Ovary (tissue), 9 donors: ENCODE data around the gene PWP1. TPM values are rescaled to one million over a fixed set of nuclear protein-coding genes. Genes with fewer than 3 reads are reported as not detected.

ENCODE experiments used
- DNase-seq, 5 donors: peaks; one replicate each; pipeline ENCODE4 v3.0.0-alpha.2; 2019 to 2020
- H3K27ac ChIP-seq, 2 donors: fragments of 200-600 bp; one replicate each; pipeline versions ENCODE4 v1.5.1 to v1.8.0; 2019 to 2022
- H3K27me3 ChIP-seq: fragments of 200-600 bp; one replicate; pipeline ENCODE4 v1.8.0; 2022
- H3K36me3 ChIP-seq: fragments of 200-600 bp; sonication (generic); one replicate; pipeline ENCODE4 v1.5.1; 2019
- H3K4me1 ChIP-seq: one replicate; pipeline ENCODE4 v1.8.1; 2013; ENCODE audit warnings: mild to moderate bottlenecking, moderate library complexity; ENCODE audit not compliant: insufficient read depth
- H3K4me3 ChIP-seq: fragments of 200-600 bp; sonication (generic); one replicate; pipeline ENCODE4 v1.5.1; 2017
- H3K9me3 ChIP-seq, 2 donors: fragments of 200-600 bp in 1 of 2; sonication (generic) in 1 of 2; one replicate each; pipeline versions ENCODE4 v1.5.1 to v1.8.1; 2013 to 2019; ENCODE audit warnings: mild to moderate bottlenecking in 1 of 2, moderate library complexity in 1 of 2
- EP300 ChIP-seq: sonication (generic); formaldehyde crosslinking; IDR thresholded peaks from one replicate; pipeline ENCODE4 v1.6.1; 2017; ENCODE audit warnings: antibody characterized with exemption
- POLR2A ChIP-seq: fragments of 450-650 bp; IDR thresholded peaks from one replicate; pipeline ENCODE4 v1.6.1; 2017; ENCODE audit warnings: antibody characterized with exemption, mild to moderate bottlenecking, moderate library complexity
- WGBS, 3 donors: extraction: QIAGEN DNeasy Blood & Tissue Kit in 1 of 3; methylation state at CpG; one replicate each; pipeline versions ENCODE4 v1.1.5 to v1.1.7; 2013 to 2017; 5-methylcytosine and 5-hydroxymethylcytosine counted together
- intact Hi-C, 4 donors: fragments of 100-400 bp; cut with DNase I; formaldehyde crosslinking; loops; one replicate each; pipeline versions ENCODE4 v1.11.0 to v1.15.1; 2022 to 2023
- polyA plus RNA-seq, 2 donors: library from polyadenylated mRNA; stranded (reverse); fragments of 200-250 nt in 1 of 2; fragments of 350-450 nt in 1 of 2; fragmentation: Illumina TruSeq in 1 of 2; extraction: RNeasy Lipid Tissue Mini Kit (QIAGEN cat#74804) in 1 of 2; gene quantifications; one replicate each; pipeline ENCODE4 v1.2.3, GENCODE V29; 2013 to 2014
- total RNA-seq, 7 donors: library from RNA; depleted of rRNA in 2 of 7; stranded (reverse); fragments of >200 nt in 2 of 7; fragmentation: NEBNext Ultra II Directional in 3 of 7; extraction: Animal tissue kit (Norgen Biotek cat#: 25700) in 3 of 7; gene quantifications; one replicate each; pipeline versions ENCODE4 v1.1.0 to v1.2.4, GENCODE V29; 2016 to 2023
- TF ChIP-seq, protein P1 (sequence below), 3 donors: fragments of 450-650 bp in 2 of 3; fragments of 200-600 bp in 1 of 3; IDR thresholded peaks; one replicate each; pipeline versions ENCODE4 v1.5.1 to v1.8.0; 2016 to 2022; ENCODE audit warnings: antibody characterized with exemption in 3 of 3, mild to moderate bottlenecking in 1 of 3
- donor health status: DM: no; HTN: no; CAD: no; lungs with moderate emphysema.
- donor health status: DM: no; HTN: no; CAD: no.
- donor health status: Bipolar disorder and iron deficiency.
- donor health status: DM: yes; HTN: yes; CAD: no.
- donor health status: DM: no; HTN: no; CAD: no.
- donor health status: DM: yes; HTN: yes; CAD: no.

PWP1 gene
- total and polyA plus RNA-seq, 9 donors, result 30.1 to 86.7 (median 34.4) TPM

DNA sequence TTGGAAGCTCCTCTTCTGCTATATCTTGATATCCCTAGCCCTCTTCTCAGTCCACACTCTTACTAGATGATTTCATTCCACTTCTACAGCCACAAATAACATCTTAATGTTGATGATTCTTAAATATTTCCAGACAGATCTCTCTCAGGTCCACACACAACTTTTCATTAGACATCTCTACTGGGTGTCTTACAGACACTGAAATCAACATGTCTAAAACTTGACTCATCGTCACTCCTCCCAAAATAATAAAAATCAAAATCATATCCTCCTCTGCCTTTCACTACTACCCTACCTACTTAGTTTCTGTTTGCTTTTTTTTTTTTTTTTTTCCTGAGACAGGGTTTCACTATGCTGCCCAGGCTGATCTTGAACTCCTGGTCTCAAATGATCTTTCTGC, 63.5 kb downstream of the PWP1 start:
- intact Hi-C loops, result no loop called here
- no peaks in the 10 kb centered on the region for H3K36me3 ChIP-seq
- WGBS, 3 donors, result 90 to 93% (median 91%) methylated on average over 1 of the region's 1 CpG

DNA sequence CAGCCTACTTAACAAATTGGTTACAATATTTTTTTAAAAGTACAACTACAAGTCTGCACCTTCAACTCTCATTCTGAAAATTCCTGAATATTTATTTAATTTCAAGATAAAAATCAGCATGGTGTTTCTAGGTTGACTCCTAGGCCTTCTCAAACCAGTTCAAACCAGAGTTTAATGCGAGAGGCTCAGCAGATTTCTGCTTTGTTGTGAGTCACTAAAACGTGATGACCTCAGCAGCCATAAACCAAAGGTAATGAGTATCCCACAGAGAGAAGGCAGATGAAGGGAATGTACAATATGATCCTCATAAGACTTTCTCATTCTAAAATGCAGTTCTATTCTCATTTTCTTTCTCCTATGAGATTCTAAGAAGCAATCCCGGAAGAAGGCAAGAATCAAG, 73.8 kb downstream of the PWP1 start:
- peak overlapping the region; percentile 79 for H3K4me3 ChIP-seq
- no peaks in the 10 kb centered on the region for H3K27me3 ChIP-seq
- peaks cover 5% of the 10 kb centered on the region for H3K4me1 ChIP-seq
- intact Hi-C loops, result loop anchor here in 1 of 4 donors (10.0 kb wide), 1 partner anchor 65 kb away; no protein-coding TSS in a partner anchor
- H3K9me3 ChIP-seq, result no peaks in the 10 kb centered on the region
- H3K36me3 ChIP-seq, result no peaks in the 10 kb centered on the region
- DNase-seq, result no peak
- 35 to 41% (median 38%) methylated on average over 3 of the region's 3 CpGs for WGBS, 3 donors
- H3K27ac ChIP-seq, result no peak overlapping the region
- TF ChIP-seq POLR2A, result no peak
- TF ChIP-seq, protein P1, sequence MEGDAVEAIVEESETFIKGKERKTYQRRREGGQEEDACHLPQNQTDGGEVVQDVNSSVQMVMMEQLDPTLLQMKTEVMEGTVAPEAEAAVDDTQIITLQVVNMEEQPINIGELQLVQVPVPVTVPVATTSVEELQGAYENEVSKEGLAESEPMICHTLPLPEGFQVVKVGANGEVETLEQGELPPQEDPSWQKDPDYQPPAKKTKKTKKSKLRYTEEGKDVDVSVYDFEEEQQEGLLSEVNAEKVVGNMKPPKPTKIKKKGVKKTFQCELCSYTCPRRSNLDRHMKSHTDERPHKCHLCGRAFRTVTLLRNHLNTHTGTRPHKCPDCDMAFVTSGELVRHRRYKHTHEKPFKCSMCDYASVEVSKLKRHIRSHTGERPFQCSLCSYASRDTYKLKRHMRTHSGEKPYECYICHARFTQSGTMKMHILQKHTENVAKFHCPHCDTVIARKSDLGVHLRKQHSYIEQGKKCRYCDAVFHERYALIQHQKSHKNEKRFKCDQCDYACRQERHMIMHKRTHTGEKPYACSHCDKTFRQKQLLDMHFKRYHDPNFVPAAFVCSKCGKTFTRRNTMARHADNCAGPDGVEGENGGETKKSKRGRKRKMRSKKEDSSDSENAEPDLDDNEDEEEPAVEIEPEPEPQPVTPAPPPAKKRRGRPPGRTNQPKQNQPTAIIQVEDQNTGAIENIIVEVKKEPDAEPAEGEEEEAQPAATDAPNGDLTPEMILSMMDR (IDR thresholded peaks at IDR 0.05), result no peak
- no peak for TF ChIP-seq EP300

More for the DNA sequence above, 63.5 kb downstream of the PWP1 start:
- Histone ChIP-seq H3K4me3 (no peak overlapping the region), H3K4me1 (peaks cover 7% of the 10 kb centered on the region), H3K27me3 (no peaks in the 10 kb centered on the region), H3K9me3 (no peaks in the 10 kb centered on the region), H3K27ac (no peak overlapping the region)
- no peak for DNase-seq
- TF ChIP-seq POLR2A (no peak), EP300 (no peak)
- TF ChIP-seq, protein P1 (IDR thresholded peaks at IDR 0.05), result no peak

DNA sequence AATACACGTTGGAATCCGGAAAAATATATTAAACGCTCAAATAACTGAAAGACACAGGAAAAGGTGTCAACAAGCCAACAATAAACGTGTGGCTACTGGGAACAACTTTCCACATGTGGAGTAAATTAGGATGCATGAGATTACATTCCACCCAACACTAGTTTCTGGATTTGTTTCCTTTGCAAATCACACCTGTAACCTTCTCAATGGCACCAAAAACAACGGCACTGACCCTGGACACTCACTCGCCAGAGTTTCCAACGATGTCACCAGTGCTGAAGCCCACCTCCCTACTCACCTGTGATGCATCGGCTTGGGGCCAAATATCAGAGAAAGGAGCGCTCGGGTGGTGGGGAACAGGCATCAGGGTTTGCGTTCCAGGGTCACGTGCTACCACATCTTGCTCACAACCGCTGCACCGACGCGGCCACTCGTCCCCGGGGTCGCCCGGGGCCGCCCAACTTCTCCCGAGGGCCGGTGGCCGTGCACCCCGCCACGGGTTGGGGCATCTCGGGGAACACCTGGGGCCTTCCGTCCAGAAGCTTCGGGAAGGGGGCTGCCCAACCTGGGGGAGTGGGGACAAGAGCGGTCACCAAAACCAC, 74.7 kb downstream of the PWP1 start:
- Histone ChIP-seq H3K4me3 (peak overlapping the region; percentile 79), H3K27ac (no peak overlapping the region), H3K9me3 (no peaks in the 10 kb centered on the region), H3K4me1 (peaks cover 5% of the 10 kb centered on the region), H3K27me3 (no peaks in the 10 kb centered on the region), H3K36me3 (no peaks in the 10 kb centered on the region)
- intact Hi-C loops, result loop anchor here in 1 of 4 donors (10.0 kb wide), 1 partner anchor 754 kb away; the partner anchor contains the start of gene FICD
- DNase-seq, result peak in 1 of 5 donors; percentile 23
- WGBS, 3 donors, result 0 to 1% (median 1%) methylated on average over 15 to 30 of the region's 30 CpGs
- TF ChIP-seq POLR2A, result no peak
- TF ChIP-seq, protein P1 (IDR thresholded peaks at IDR 0.05), result no peak
- TF ChIP-seq EP300, result no peak

DNA sequence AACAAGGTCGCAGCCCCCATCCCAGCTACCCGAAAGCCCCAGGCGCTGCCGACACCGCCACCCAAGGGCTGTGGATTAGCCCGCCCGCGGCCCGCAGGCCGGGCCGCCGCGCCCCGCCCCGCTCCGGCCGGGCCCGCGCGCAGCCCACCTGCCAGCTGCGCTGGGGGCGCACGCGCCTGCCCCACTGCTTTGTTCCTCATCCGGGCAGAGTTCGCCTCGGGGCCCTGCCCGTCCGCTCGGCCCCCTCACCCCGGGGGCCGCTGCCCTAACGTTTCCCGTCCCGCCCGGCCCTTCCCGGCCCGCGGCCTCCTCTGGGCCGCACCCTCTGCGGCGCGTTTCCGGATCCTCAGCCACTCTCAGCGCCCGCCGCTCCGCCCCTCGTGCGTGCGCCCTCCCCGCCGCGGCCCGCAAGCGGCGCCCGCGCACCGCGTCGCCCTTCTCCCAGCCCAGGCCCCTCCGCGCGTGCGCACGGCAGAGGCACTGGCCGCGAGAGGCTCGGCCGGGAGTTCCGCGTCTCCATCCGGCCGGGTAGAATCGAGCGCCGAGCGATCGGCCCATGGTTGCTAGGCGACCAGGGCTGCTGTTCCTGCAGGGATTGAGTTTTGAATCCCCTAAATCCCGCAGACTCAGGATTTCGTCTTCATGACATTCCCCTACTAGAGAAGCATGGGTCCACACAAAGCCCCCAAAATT, 75.4 kb downstream of the PWP1 start, which contains the start of gene PRDM4:
Gene PRDM4 (minus strand): TSS at position 329 of the 693 bp plus-strand sequence. CDS start 622 bp downstream, outside the sequence.
- peak within 1 kb of the TSS; percentile 79 for H3K4me3 ChIP-seq
- peaks cover 5% of the 10 kb centered on the region for H3K4me1 ChIP-seq
- peak; percentile 92 to 95 (median 94) for DNase-seq
- intact Hi-C loops, result loop anchor here in 1 of 4 donors (10.0 kb wide), 1 partner anchor 754 kb away; the partner anchor contains the start of gene FICD
- no peaks in the 10 kb centered on the region for H3K9me3 ChIP-seq
- 1% methylated on average over 39 to 83 of the region's 83 CpGs for WGBS, 3 donors
- H3K27me3 ChIP-seq, result no peaks in the 10 kb centered on the region
- H3K27ac ChIP-seq, result no peak within 1 kb of the TSS
- no peaks in the 10 kb centered on the region for H3K36me3 ChIP-seq
- TF ChIP-seq POLR2A (peak; percentile 67), EP300 (no peak)
- TF ChIP-seq, protein P1 (IDR thresholded peaks at IDR 0.05), result peak in 1 of 3 donors; percentile 38
